Spleen (tissue), 11 donors: ENCODE measurements around the gene CSMD2. TPM values are rescaled to one million over a fixed set of nuclear protein-coding genes. Genes with fewer than 3 reads are reported as not detected.

Source experiments
- DNase-seq: peaks from one replicate; pipeline ENCODE4 v3.0.0-alpha.2; 2020
- H3K27ac ChIP-seq, 8 donors: fragments of 200-600 bp; sonication (generic) in 7 of 8; 1 replicate in 4 of 8; 2 replicates in 4 of 8; pipeline versions ENCODE4 v1.5.0 to v1.8.0; 2016 to 2021; ENCODE audit warnings: inconsistent platforms in 4 of 8, mild to moderate bottlenecking in 4 of 8, moderate library complexity in 1 of 8
- H3K27me3 ChIP-seq, 7 donors: fragments of 200-600 bp; sonication (generic) in 6 of 7; replicated peaks in 1 of 7; 1 replicate in 4 of 7; 2 replicates in 3 of 7; pipeline versions ENCODE4 v1.5.0 to v1.8.0; 2016 to 2021; ENCODE audit warnings: inconsistent platforms in 3 of 7, mild to moderate bottlenecking in 1 of 7
- H3K36me3 ChIP-seq, 6 donors: fragments of 200-600 bp; sonication (generic) in 5 of 6; 1 replicate in 4 of 6; 2 replicates in 2 of 6; pipeline versions ENCODE4 v1.5.0 to v1.8.0; 2016 to 2021; ENCODE audit warnings: inconsistent platforms in 2 of 6
- H3K4me1 ChIP-seq, 6 donors: fragments of 200-600 bp; sonication (generic) in 5 of 6; 1 replicate in 3 of 6; 2 replicates in 3 of 6; pipeline versions ENCODE4 v1.5.0 to v1.8.0; 2016 to 2021; ENCODE audit warnings: inconsistent platforms in 3 of 6
- H3K4me3 ChIP-seq, 8 donors: fragments of 200-600 bp; sonication (generic) in 7 of 8; 1 replicate in 4 of 8; 2 replicates in 4 of 8; pipeline versions ENCODE4 v1.5.0 to v1.8.0; 2016 to 2021; ENCODE audit warnings: inconsistent platforms in 4 of 8, mild to moderate bottlenecking in 4 of 8, moderate library complexity in 2 of 8
- H3K9me3 ChIP-seq, 8 donors: fragments of 200-600 bp; sonication (generic) in 7 of 8; 1 replicate in 4 of 8; 2 replicates in 4 of 8; pipeline versions ENCODE4 v1.5.0 to v1.8.0; 2016 to 2021; ENCODE audit warnings: inconsistent platforms in 4 of 8
- POLR2A ChIP-seq, 3 donors: fragments of 450-650 bp; IDR thresholded peaks; one replicate each; pipeline ENCODE4 v1.5.1; 2017; ENCODE audit warnings: antibody characterized with exemption in 3 of 3, mild to moderate bottlenecking in 1 of 3
- POLR2AphosphoS5 ChIP-seq, 3 donors: sonication (generic); formaldehyde crosslinking; IDR thresholded peaks; one replicate each; pipeline ENCODE4 v1.5.1; 2017; ENCODE audit warnings: antibody characterized with exemption in 3 of 3
- WGBS, 5 donors: extraction: QIAGEN DNeasy Blood & Tissue Kit in 3 of 5; methylation state at CpG; one replicate each; pipeline versions ENCODE4 v1.1.5 to v1.1.7; 2013 to 2018; 5-methylcytosine and 5-hydroxymethylcytosine counted together
- intact Hi-C: fragments of 100-400 bp; cut with DNase I; formaldehyde crosslinking; loops from one replicate; pipeline ENCODE4 v1.15.0; 2023; ENCODE audit warnings: low total_unique reads
- polyA plus RNA-seq, 3 donors: library from polyadenylated mRNA; stranded (reverse); fragments of 200-250 nt; gene quantifications; one replicate each; pipeline ENCODE4 v1.2.1, GENCODE V29; 2013
- total RNA-seq, 7 donors: library from RNA; depleted of rRNA in 3 of 7; stranded (reverse); fragments of >200 nt in 3 of 7; fragmentation: NEBNext Ultra II Directional in 4 of 7; extraction: Animal tissue kit (Norgen Biotek cat#: 25700) in 4 of 7; gene quantifications; one replicate each; pipeline versions ENCODE4 v1.1.0 to v1.2.1, GENCODE V29; 2016 to 2021
- TF ChIP-seq, protein P1 (sequence below), 11 experiments: fragments of 200-600 bp in 7 of 11; fragments of 450-650 bp in 4 of 11; sonication (generic) in 4 of 11; IDR thresholded peaks in 8 of 11; conservative IDR thresholded peaks in 3 of 11; 1 replicate in 7 of 11; 2 replicates in 4 of 11; pipeline versions ENCODE4 v1.4.0 to v1.8.0; 2016 to 2021; ENCODE audit warnings: antibody characterized with exemption in 11 of 11, inconsistent platforms in 4 of 11, mild to moderate bottlenecking in 1 of 11
- donor health status: healthy with polysubstance abuse.
- donor health status: DM: no; HTN: no; CAD: no; lungs with moderate emphysema.
- donor health status: DM: no; HTN: no; CAD: no.
- donor health status: Bipolar disorder and iron deficiency.
- donor health status: healthy.
- donor health status: DM: no; HTN: no; CAD: no.
- donor health status: DM: yes; HTN: yes; CAD: no.

The CSMD2 gene
- total and polyA plus RNA-seq, 10 donors = 0.12 to 2.7 (median 0.96) TPM

DNA sequence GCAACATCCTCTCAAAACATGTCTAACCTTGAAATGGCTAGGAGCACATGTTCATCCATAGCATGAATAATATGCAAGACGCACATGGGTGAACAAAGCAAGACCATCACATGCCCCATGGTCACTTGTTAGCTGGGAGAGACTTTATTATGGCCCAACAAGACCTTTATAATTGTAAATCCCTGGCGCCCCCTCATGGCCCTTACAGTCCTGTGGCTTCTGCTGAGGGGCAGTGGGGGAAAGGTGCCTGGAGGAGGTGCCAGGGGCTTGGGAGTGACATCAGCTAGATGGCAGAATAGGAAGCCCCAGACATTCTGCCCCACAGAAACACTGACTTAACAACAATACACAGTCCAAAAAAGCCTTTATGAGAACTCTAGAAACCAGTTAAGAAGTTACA, 51.7 kb downstream of the CSMD2 start:
- intact Hi-C loops = no loop called here
- Histone ChIP-seq H3K36me3 (no peaks in the 10 kb centered on the region), H3K4me1 (no peaks in the 10 kb centered on the region), H3K9me3 (peaks cover 4 to 44% (median 34%) of the 10 kb centered on the region in 8 donors), H3K27me3 (peaks cover 0 to 5% (median 0%) of the 10 kb centered on the region in 7 donors), H3K27ac (no peak overlapping the region), H3K4me3 (no peak overlapping the region)
- no peak for DNase-seq
- WGBS, 5 donors = 43 to 63% (median 50%) methylated on average over 2 of the region's 2 CpGs
- no peak for TF ChIP-seq POLR2A (IDR thresholded peaks at IDR 0.05)
- TF ChIP-seq, protein P1, sequence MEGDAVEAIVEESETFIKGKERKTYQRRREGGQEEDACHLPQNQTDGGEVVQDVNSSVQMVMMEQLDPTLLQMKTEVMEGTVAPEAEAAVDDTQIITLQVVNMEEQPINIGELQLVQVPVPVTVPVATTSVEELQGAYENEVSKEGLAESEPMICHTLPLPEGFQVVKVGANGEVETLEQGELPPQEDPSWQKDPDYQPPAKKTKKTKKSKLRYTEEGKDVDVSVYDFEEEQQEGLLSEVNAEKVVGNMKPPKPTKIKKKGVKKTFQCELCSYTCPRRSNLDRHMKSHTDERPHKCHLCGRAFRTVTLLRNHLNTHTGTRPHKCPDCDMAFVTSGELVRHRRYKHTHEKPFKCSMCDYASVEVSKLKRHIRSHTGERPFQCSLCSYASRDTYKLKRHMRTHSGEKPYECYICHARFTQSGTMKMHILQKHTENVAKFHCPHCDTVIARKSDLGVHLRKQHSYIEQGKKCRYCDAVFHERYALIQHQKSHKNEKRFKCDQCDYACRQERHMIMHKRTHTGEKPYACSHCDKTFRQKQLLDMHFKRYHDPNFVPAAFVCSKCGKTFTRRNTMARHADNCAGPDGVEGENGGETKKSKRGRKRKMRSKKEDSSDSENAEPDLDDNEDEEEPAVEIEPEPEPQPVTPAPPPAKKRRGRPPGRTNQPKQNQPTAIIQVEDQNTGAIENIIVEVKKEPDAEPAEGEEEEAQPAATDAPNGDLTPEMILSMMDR (IDR thresholded peaks at IDR 0.05 in 8 of 11, conservative IDR thresholded peaks at IDR 0.05 in 3 of 11) = no peak
- TF ChIP-seq POLR2AphosphoS5 (IDR thresholded peaks at IDR 0.05) = no peak

DNA sequence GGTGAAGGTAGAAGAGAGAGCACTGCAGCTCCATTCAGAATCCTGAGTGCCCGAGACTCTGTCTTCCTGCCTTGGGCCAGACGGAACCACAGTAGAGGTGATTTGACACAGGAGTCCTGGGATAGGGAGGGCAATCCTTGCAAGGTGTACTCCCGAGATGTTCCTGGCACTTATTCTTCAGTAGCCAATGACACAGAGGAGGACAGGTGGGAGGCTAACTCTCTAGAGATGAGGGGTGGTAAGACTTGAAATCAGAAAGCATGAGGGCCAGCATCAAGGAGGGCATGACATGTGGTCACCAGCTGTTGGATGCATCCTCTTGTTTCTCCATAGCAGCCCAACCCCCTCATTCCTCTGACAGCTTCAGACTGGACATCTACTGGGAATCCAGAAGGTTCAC, 56.3 kb downstream of the CSMD2 start:
- H3K27me3 ChIP-seq = peaks cover 0 to 48% (median 0%) of the 10 kb centered on the region in 7 donors
- no peak for DNase-seq
- no peak overlapping the region for H3K4me3 ChIP-seq
- H3K27ac ChIP-seq = no peak overlapping the region
- 81 to 90% (median 84%) methylated on average over 3 of the region's 3 CpGs for WGBS, 5 donors
- peaks cover 0 to 8% (median under 1%) of the 10 kb centered on the region in 8 donors for H3K9me3 ChIP-seq
- TF ChIP-seq, protein P1 (IDR thresholded peaks at IDR 0.05 in 8 of 11, conservative IDR thresholded peaks at IDR 0.05 in 3 of 11) = no peak
- TF ChIP-seq POLR2A (IDR thresholded peaks at IDR 0.05) (no peak), POLR2AphosphoS5 (IDR thresholded peaks at IDR 0.05) (no peak)
- H3K36me3 ChIP-seq = no peaks in the 10 kb centered on the region
- no peaks in the 10 kb centered on the region for H3K4me1 ChIP-seq
- intact Hi-C loops = no loop called here

DNA sequence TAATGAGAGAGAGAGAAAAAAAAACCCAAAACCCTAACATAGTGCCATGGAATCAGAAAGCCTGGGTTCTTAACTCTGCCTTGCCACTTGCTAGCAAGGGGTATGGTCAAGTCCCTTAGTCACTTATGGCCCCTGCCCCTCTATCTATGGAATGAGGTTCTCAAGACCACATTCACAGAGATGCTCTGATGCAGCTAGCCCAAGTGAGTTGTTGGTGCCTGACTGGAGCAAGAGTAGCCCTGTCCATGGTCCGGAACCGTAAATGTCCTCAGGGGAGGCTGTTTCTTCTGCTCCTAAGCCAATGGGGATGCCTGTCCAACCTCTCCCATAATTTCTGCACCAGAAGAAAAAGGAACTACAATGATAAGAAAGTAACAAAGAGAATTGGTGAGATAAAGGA, 56.8 kb downstream of the CSMD2 start:
- Histone ChIP-seq H3K4me3 (no peak overlapping the region), H3K9me3 (peaks cover 0 to 4% (median 0%) of the 10 kb centered on the region in 8 donors), H3K4me1 (no peaks in the 10 kb centered on the region), H3K27ac (no peak overlapping the region), H3K27me3 (peaks cover 0 to 50% (median 0%) of the 10 kb centered on the region in 7 donors), H3K36me3 (no peaks in the 10 kb centered on the region)
- DNase-seq = no peak
- TF ChIP-seq, protein P1 (IDR thresholded peaks at IDR 0.05 in 8 of 11, conservative IDR thresholded peaks at IDR 0.05 in 3 of 11) = no peak
- TF ChIP-seq POLR2A (IDR thresholded peaks at IDR 0.05) = no peak
- TF ChIP-seq POLR2AphosphoS5 (IDR thresholded peaks at IDR 0.05) = no peak
- WGBS, 5 donors = 84 to 87% (median 87%) methylated on average over 2 of the region's 2 CpGs
- intact Hi-C loops = no loop called here

DNA sequence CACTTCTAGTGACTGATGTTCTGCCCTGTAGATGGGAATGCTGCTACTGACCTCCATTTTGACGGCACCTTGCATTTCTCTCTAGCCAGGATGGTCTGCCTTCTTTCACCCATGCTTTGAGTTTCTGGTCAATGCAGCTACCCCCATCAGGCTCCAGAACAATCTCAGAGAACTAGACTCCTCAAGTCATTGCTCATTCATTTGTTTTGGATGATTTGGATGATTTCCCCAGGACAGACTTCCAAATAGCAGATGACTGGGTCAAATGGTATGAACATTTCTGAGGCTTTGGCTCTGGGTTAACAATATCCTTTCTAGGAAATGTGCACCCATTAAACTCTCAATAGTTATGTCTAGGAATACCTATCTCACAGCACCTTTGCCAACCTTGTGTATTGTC, 63.9 kb downstream of the CSMD2 start:
- peaks cover 0 to 23% (median 0%) of the 10 kb centered on the region in 7 donors for H3K27me3 ChIP-seq
- no peaks in the 10 kb centered on the region for H3K4me1 ChIP-seq
- intact Hi-C loops = no loop called here
- no peaks in the 10 kb centered on the region for H3K36me3 ChIP-seq
- no peak for TF ChIP-seq POLR2AphosphoS5 (IDR thresholded peaks at IDR 0.05)
- TF ChIP-seq POLR2A (IDR thresholded peaks at IDR 0.05) = no peak
- TF ChIP-seq, protein P1 (IDR thresholded peaks at IDR 0.05 in 8 of 11, conservative IDR thresholded peaks at IDR 0.05 in 3 of 11) = no peak
- no peaks in the 10 kb centered on the region for H3K9me3 ChIP-seq
- no peak overlapping the region for H3K4me3 ChIP-seq
- 89 to 97% (median 92%) methylated on average over 1 of the region's 1 CpG for WGBS, 5 donors
- no peak overlapping the region for H3K27ac ChIP-seq
- DNase-seq = no peak
